GM12872 (cell line): ENCODE data around the gene LCN6.

Source experiments
- CTCF ChIP-seq: IDR thresholded peaks from 3 replicates; pipeline ENCODE4 v1.5.1; 2011; ENCODE audit warnings: low read depth, mild to moderate bottlenecking, low read length, moderate library complexity; ENCODE audit not compliant: insufficient read depth

LCN6 gene

DNA sequence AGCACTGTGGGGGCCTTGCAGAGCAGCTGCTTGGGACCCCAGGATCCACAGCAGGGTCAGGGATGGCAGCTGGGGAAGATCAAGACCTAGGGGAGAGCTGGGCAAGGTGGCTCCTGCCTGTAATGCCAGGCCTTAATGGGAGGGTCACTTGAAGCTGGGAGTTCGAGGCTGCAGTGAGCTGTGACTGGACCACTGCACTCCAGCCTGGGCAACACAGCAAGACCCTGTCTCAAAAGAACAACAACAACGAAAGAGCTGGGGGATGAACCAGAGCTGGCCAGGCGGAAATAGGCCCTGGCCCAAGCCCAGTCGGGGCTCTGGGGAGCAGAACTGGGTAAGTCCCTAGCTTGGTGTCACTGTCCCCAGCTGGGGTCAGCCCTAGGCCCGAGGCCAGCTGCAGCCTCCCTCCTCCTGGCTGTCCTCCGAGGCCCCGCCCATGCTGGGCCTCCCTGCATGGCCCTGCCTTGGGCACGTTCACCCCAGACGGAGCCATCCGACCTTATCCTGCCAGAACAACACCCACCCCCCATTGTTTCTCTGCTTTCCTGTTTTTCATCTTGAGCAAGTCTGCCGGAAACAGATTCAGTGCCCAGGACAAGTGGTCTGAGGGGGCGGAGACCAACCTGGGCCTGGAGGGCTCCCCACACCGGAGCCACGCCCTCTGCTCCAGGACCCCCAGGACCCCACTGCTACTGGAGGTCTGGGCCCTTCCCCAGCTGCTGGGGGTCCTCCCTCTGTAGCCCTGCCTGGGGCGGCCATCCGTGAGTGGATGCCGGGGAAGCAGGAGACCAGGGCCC, 34.0 kb downstream of the LCN6 start:
- no peak for TF ChIP-seq CTCF

DNA sequence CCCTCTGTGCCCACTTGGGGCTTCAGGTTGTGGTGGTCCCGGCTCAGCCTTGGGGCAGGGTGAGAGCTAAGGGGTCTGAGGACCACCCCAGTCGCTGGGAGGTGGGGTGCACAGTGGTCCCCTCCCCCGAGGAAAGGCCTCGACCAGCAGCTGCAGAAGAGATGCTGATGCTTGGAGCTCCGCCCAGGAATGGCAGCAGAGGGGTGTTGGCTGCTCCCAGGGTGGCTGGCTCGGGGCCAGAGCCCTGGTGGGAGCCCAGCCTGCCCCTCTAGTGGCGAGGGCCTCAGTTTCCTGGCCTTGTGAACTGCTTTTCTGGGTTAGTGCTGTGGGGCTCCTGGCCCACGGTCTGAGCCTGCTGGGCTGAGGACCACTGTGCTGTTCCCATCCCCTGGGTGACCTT, 34.8 kb downstream of the LCN6 start:
- TF ChIP-seq CTCF = no peak

DNA sequence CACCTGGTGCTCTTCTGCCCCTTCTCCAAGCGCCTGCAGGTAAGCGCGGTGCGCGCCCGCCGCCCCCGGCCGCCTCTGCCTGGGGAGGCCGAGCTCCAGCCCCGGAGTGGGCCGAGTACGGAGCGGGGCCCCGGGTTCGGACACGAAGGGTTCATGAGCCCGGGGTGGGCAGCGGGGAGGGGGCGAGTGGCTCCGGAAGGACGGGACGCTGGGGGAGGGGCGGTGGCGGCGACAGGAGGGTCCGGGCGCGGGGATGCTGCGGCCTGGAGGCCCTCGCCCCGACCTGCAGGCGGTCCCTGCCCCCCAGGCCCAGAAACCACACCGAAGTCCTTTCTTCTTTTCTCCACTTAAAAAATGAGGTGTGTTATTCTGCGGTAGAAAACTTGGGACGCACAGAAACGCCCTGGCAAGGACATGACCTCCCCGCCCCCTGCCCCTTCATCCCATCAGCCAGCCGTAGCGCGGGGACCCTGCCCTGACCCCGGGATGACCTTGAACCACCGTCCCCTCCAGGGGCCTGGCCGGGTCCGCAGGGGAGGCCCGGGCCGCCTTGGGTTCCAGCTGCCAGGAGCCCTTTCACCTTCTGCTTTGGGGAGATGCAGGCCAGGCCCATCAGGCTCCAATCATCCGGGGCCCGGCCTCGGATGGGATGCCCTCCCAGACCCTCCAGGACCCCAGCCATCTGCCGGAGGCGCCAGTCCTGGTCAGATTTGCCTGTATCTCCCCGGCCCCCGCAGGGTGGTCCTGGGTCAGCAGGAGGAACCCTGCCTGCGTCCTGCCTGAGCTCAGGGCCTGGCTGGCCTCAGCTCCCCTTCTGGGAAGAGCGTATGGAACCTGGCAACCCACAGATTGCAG, 35.4 kb downstream of the LCN6 start:
- TF ChIP-seq CTCF = no peak

DNA sequence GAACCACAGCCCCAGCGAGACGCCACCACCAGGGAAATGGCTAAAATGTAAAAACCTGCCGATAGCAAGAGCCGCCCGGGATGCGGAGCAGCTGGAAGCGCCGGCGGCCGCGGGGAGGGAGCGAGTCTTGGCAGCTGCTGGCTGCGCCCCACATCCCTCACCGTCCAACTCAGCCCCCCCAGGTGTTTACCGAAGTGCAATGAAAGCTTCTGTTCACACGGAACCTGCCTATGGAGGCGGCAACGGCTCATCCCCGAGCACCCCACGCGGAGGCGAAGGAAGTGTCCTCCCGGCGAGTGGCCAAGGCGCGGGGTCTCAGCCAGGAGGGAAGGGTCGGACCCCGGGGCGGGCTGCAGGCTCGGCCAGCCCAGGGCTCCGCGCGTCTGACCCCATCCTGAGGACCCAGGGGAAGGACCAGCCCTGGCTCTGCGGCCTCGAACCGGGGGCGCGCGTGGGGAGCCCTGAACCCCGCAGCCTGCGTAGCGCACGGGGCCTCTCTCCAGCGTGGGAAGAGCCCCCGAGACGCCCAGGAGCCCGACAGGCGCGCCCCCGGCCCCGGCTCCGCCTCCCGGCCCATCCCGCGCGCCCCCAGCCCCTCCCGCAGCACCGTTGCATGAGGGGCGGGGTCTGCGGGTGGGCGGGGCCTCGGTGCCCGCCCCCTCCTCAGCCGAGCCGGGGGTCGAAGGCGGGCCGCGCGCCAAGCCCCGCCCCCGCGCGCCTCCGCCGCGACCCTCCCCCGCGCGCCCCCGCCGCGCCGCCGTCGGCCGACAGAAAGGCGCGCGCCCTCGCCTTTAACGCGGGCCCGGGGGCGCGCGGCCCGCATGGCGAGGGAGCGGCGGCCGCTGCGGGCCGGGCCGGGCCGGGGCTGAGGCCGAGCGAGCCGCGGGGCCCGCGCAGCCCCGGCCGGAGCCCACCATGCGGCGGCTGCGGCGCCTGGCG, 36.3 kb downstream of the LCN6 start, which contains the start of gene DIPK1B:
DIPK1B (plus strand) TSS at position 822 of the 939 bp plus-strand sequence; CDS start at position 916, 94 bp downstream.
- TF ChIP-seq CTCF = no peak

DNA sequence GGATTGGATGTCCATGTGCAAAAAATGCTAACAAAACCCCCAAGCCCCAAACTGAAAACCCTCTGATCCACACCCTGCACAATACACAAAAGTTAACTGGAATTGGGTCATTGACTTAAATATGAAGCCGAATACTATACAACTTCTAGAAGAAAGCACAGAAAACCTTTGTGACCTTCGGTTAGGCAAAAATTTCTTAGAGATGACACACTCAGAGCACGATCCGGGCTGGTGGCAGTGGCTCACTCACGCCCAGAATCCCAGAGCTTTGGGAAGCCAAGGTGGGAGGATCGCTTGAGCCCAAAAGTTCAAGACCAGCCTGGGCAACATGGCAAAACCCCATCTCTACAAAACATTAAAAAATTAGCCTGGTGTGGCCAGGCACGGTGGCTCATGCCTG, 37.8 kb downstream of the LCN6 start:
- no peak for TF ChIP-seq CTCF

DNA sequence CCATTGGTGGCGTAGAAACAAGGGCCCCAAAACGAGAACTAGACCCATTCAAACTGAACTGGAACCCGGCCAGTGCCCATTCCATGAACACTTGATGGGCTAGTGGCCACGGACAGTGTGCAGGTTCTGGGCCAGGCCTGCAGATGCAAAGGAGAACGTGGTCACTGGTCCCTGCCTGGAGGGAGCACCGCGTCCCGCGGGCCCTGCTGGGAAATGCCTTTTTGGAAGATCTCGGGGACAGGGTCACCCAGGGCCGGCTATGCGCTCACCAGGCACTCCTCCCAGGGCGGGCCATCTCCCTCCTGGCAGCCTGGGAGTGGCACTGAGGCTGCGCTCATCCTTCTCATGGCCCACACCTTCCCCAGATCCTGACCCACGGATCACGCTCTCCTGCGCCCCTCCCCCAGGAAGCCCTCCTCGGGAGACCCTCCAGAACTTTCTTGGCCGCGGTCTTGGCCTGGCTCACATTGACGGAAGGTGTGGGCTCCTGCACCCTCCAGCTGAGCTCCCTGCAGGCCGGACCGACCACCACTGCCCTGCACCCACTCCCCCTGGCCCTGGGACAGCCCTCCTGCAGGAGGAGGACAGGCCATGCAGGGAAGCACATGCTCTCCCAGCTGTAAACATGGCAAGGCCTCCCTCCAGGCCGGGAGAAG, 38.7 kb downstream of the LCN6 start:
- TF ChIP-seq CTCF = no peak
